HCT116 (cell line): ENCODE results near the gene EXOSC6.

ENCODE experiments used
- CTCF ChIP-seq, 3 experiments: fragments of 200-600 bp in 1 of 3; sonication (generic) in 1 of 3; IDR thresholded peaks in 2 of 3; conservative IDR thresholded peaks in 1 of 3; 2 replicates each; pipeline ENCODE4 v1.5.1; 2012 to 2017; ENCODE audit warnings: low read depth in 2 of 3, low read length in 2 of 3, antibody characterized with exemption in 1 of 3, borderline replicate concordance in 1 of 3, control low read depth in 1 of 3, mild to moderate bottlenecking in 1 of 3, mixed read lengths in 1 of 3, mixed run types in 1 of 3, moderate library complexity in 1 of 3; ENCODE audit not compliant: insufficient read depth in 1 of 3
- POLR2AphosphoS5 ChIP-seq: IDR thresholded peaks from 2 replicates; pipeline ENCODE4 v1.6.1; 2011; ENCODE audit warnings: mild to moderate bottlenecking, low read depth, low read length, moderate library complexity
- REST ChIP-seq: IDR thresholded peaks from 2 replicates; pipeline ENCODE4 v1.6.1; 2012; ENCODE audit warnings: low read depth
- SIN3A ChIP-seq: IDR thresholded peaks from 2 replicates; pipeline ENCODE4 v1.6.1; 2012; ENCODE audit warnings: low read depth
- TCF7L2 ChIP-seq: IDR thresholded peaks from 2 replicates; pipeline ENCODE4 v1.7.0; 2011; ENCODE audit warnings: borderline replicate concordance, inconsistent platforms; ENCODE audit not compliant: insufficient read depth, insufficient read length; ENCODE audit errors: extremely low read depth
- YY1 ChIP-seq: IDR thresholded peaks from 2 replicates; pipeline ENCODE4 v1.6.1; 2011; ENCODE audit warnings: low read length, low read depth, moderate library complexity, mild to moderate bottlenecking; ENCODE audit not compliant: insufficient replicate concordance; ENCODE audit errors: extremely low read depth

GRCh38 chr16:70301121-70301520, 49.4 kb upstream of the EXOSC6 start:
- TF ChIP-seq YY1 (no peak), CTCF (IDR thresholded peaks at IDR 0.05 in 2 of 3, conservative IDR thresholded peaks at IDR 0.05 in 1 of 3; ENCODE audit: borderline replicate concordance in 1 of 3, insufficient read depth in 1 of 3, low read depth in 2 of 3, low read length in 2 of 3) (no peak), POLR2AphosphoS5 (no peak), SIN3A (no peak), REST (no peak), TCF7L2 (no peak)
